VCaP (cell line): ENCODE results near the gene ZNF280B.

Source experiments
- H3K27ac ChIP-seq: fragments of 450-650 bp; 2 replicates; pipeline ENCODE4 v1.5.1; 2017
- CTCF ChIP-seq: fragments of 450-650 bp; conservative IDR thresholded peaks from 2 replicates; pipeline ENCODE4 v1.5.1; 2017; ENCODE audit warnings: mild to moderate bottlenecking, moderate library complexity

ZNF280B gene

GRCh38 chr22:22458896-22459588 is 49.5 kb downstream of the ZNF280B start:
- no peak for TF ChIP-seq CTCF
- no peak overlapping the region for H3K27ac ChIP-seq

DNA sequence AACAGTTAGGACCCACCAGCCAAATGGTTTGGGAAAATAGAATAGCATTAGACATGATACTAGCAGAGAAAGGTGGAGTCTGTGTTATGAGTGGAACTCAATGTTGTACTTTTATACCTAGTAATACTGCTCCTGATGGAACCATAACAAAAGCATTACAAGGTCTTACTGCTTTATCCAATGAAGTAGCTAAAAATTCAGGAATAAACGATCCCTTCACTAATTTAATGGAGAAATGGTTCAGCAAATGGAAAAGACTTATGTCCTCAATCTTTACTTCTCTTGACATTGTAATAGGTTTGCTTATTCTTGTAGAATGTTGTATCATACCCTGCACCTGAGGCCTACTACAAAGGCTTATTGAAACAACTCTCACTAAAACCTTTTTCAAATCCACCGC is 50.2 kb downstream of the ZNF280B start:
- TF ChIP-seq CTCF, result no peak
- no peak overlapping the region for H3K27ac ChIP-seq

DNA sequence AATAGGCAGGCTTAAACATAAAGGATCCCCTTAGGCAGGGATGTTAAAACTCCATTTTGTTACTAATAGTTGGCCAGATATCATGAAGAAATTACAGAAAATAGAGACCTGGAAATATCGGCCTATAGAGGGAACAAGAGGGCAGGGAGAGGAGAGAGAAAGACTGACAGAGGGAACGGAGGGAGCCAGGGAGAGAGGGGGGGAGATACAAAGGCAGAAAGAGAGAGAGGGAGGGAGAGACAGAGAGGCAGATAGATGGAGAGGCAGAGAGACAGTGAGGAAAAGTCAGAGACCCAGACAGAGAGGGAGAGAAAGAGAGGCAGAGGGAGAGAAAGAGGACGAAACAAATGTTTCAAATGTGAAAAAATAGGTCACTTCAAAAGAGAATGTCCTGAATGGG is 53.5 kb downstream of the ZNF280B start:
- no peak for TF ChIP-seq CTCF
- H3K27ac ChIP-seq, result no peak overlapping the region

DNA sequence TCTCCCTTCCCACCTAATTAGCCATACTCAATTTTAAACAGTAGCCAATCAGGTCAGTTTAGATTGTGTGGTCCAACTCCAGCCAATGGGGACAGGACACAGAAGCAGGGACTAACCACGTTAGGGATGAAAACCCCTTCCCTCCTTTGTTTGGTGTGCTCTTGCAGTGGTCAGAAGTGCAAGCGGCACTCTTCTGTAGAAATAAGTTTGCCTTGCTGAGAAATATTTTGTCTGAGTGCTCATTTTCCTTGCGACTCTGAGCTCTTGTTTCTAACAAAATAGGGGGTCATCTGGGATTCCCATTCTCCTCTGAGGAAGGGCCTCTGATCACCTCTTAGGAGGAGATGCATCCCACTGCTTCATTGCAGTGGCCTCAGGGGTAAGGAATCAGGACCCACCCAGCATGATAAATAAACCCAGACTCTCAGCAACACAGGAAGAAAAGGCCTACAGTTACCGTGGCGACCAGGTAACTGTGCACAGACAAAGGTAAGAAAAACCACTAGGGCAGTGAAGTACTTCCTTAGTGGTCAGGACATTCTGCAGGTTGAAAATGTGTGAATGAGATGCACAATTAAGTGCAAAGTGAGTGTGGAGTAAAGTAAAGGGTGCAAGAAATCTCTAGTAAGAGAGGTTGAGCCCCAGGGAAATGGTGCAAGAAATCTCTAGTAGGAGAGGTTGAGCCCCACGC is 55.4 kb downstream of the ZNF280B start:
- no peak overlapping the region for H3K27ac ChIP-seq
- no peak for TF ChIP-seq CTCF

DNA sequence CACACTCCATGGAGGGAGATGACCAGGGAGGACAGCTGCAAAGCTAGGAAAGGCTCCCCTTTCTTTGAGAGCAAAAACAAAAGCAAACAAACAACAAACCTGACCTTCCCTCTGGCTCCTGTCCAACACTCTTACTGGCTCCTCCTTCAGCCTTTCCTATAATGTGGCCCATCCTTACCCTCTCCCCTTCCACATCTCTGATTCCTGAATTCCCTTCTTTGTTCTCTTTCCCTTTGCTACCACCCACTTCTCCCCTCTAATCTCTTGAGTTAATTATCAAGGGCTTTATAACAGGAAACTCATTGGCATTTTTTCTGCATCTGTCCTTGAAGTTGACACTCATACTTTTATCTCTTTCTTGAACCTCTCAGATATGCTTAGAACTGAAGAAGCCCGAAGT is 56.3 kb downstream of the ZNF280B start:
- TF ChIP-seq CTCF, result no peak
- H3K27ac ChIP-seq, result no peak overlapping the region

DNA sequence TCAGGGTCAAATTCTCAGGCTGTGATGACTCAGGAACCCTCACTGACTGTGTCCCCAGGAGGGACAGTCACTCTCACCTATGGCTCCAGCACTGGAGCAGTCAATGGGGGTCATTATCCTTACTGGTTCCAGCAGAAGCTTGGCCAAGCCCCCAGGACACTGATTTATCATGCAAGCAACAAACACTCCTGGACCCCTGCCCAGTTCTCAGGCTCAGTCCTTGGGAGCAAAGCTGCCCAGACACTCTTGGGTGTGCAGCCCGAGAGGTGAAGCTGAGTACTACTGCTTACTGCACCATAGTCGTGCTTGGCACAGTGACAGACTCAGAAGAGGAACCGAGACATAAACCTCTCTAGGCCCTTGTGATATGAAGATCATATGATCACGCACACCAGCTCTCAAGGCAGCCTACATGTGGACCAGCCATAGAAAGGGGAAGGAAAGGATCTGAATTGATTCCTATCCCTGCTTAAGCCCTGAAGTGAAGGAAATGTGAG is 58.2 kb downstream of the ZNF280B start:
- TF ChIP-seq CTCF, result no peak
- no peak overlapping the region for H3K27ac ChIP-seq

- no peak for TF ChIP-seq CTCF
- H3K27ac ChIP-seq, result no peak overlapping the region
Observed at GRCh38 chr22:22449819-22450218, 58.7 kb downstream of the ZNF280B start.
